GM18526 (cell line): Measurements from ENCODE around the gene KIAA0513.

Source experiments
- POLR2A ChIP-seq: IDR thresholded peaks from 3 replicates; pipeline ENCODE4 v1.6.1; 2011; ENCODE audit not compliant: insufficient read length; ENCODE audit errors: extremely low read depth

Gene KIAA0513

DNA sequence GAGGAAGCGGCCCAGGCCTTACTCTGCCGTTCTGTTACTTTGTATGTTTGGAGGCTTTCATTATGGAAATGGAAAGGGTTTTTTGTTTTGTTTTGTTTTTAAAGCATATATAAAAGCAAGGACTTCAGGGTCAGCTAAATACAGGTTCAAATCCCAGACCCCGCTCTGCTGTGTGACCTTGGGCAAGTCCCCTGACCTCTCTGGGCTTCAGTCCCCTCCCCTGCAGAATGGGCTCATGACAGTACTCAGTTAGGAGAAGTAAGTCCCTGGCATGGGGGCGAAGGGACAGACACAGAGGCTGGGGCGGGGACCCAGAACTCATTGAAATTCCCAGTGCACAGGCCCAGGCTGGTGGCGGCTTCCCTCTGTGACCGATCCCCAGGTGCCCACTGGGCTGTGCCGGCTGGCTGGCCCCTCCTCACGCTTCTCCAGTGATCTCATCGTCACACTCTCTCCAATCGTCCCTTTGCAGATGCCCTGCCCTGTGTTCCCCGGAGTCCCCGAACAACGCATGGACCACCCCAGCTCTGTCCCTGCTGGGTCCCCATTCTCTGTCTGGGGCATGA is 85.7 kb downstream of the KIAA0513 start:
- TF ChIP-seq POLR2A: no peak

DNA sequence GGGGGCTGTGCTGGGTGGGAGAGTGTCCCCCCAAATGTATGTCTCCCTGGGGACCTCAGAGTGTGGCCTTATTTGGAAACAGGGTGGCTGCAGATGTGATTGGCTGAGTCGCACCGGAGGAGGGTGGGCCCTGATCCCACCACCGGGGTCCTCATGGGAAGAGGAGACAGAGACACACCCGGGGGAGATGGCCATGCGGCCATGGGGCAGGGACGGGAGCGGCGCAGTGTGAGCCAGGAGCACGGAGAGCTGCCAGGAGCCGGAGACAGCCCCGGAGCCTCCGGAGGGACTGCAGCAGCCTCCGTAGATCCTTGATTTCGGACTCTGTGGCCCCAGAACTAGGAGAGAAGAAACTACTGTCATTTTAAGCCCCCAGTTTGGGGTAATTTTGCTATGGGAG is 86.3 kb downstream of the KIAA0513 start:
- no peak for TF ChIP-seq POLR2A

DNA sequence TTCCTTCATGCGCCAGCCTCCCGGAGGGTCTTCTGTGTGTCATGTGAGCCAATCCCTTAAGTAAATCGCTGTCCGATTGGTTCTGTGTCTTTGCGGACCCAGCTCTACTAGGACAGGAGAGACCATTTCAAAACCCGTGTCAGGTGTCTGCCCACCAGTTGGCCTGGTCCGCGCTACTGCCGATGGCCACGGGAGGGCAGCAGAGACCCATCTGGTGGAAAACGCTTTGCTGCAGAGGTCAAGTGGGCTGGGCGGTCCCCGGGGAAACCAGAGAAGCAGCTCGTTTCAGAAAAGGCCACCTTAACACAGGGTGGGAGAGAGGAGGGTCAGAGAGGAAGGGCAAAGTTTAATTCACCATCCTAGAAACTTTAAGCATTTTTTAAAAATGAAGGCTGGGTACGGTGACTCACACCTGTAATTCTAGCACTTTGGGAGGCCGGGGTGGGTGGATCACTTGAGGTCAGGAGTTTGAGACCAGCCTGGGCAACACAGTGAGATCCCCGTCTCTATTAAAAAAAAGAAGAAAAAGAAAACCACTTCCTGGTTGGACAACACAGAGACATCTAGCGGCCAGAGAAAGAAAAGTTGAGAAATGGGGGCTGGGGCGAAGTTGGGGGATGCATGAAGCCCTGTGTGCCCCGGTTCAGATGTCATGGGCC is 87.4 kb downstream of the KIAA0513 start:
- TF ChIP-seq POLR2A: no peak

GRCh38 chr16:85117418-85117817 is 89.8 kb downstream of the KIAA0513 start:
- no peak for TF ChIP-seq POLR2A

- TF ChIP-seq POLR2A: no peak
Measured at GRCh38 chr16:85120006-85120340, 92.4 kb downstream of the KIAA0513 start.

DNA sequence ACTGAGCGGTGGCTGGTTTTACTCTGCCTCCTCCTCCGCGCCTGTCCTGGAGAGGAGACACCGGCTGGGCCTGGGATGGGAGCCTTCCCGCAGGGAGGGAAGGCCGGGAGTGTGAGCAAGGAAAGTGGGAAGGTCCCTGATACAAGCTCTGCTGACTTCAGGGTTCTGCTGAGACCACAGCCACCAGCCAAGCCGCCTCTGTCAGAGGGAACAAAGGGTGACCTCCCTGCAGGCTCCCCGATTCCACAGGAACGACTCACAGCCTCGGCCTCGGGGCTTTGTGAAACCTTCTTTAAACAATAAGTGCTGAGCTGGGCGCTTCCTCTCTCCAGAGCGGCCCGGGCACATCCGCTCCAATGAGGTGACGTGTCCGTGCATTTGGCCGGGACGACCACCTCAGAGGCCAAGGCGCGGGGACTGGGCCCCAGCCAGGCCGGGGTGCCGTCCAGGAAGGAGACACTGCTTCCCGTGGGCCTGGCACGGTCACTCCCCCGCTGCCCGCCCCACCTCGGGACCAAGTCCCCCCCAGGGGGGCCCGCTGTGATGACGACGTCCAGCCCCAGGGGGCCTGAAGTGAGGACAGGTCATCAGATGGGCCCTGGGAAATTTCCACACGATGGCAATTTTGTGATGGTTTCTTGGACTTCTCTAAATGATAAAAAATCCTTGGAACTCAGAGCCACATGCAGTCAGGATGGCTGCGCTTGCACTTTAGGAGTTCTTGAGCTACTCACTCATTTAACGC is 96.5 kb downstream of the KIAA0513 start:
- no peak for TF ChIP-seq POLR2A

DNA sequence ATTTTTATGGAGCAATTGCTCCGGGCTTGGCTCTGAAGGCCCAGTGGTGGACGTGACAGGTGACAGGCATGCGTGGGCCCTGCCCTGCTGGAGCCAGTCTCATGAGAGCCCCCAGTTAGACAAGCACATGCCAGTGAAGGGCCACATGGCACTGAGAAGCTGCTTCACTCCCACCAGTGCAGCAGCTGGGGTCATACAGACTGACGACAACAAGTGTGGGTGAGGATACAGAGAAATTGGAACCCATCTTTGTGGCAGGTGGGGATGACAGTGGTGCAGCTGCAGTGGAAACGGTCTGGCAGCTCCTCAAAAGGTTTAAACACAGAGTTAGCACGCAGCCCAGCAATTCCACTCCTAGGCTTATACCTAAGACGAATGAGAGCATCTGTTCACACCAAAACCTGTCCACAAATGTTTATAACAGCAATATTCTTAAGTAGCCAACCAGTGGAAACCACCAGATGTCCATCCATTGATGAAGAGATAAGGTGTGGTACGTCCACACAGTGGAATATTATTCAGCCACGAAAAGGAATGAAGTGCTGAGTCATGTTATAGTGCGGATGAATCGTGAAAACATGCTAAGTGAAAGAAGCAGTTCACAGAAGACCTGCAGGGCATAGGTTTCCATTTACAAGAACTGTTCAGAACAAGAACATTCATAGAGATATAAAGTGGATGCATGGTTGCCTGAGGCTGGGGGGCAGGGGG is 97.2 kb downstream of the KIAA0513 start:
- TF ChIP-seq POLR2A: no peak

DNA sequence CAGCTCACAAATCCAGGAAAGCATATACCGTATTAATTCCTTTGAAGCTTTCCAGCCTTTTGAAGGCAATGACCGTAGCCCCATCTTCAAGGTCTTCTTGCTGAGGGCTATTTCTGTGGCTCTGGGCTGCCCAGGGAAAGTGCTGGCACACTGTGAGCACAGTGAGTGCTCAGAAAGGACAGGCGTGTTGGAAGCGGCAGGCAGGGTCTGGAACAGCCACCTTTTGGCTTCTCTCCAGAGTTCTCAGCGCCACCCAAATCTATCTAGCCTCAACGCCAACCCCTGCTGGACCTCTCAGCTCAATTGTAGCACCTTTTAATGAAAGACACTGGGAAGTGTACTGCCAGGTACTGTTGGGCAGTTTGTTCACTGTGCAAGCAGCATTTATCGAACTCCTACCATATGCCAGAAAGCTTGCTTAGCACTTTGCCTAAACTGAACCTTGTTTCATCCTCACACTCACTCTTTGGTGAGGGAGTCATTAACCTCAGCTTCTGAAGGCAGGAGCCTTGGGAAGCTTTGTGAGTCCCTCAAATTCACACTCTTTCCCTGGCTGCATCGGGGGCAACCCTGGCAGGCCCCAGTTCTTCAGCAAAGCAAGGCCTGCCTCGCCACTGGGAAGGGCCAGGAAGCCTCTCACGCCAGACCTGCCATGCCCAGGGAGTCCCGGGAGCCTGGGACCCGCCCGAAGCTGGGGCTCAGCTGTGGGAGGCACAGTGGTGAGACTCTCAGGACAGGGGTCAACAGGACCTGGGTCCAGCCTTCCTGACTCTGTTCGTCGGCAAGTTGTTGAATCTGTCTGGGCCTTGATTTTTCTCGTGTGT is 98.2 kb downstream of the KIAA0513 start:
- TF ChIP-seq POLR2A: no peak

DNA sequence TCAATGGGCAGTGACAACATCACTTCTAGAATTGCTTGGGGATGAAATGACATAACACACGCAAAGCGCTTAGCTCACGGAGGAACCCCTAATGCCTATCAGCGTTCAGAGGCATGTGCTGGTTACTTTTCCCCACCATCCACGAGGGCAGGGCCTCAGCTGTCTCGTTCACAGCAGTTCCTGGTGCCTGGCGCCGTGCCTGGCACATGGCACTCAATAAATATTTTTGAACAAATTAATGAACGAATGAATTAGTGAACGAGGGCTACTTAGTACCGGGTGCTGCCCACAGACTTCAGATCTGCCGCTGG is 98.8 kb downstream of the KIAA0513 start:
- TF ChIP-seq POLR2A: no peak

DNA sequence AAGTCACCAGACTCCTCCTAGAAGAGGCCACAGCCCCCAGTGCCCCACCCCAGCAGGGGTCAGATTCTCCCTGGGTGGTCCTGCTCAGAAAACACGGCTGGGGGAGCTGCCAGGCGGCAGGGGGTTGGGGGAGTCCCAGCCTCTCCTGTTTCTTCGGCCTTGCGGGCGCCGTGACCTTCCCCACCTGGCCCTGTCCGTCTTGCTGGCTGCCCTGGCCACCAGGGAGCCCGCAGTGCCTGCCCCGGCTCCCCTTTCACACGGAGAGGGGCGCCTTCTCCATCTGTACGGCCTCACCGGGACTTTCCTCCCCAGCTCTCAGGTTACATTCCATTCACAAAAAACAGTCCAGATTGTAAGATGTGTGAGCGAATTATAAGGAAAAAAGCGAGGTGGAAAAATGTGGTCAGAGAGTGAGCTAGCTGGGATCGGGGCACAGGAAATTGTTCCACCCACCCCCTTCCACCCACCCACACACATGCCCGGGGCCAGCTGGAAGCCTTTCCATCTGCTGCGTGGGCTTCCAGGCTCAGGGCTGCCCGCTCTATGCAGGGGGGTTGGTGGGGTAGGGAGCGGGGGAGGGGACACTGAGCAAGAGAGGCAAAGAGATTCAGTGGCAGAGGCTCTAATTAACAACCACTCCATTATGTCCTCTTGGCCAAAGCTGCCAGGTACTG is 99.2 kb downstream of the KIAA0513 start:
- no peak for TF ChIP-seq POLR2A

DNA sequence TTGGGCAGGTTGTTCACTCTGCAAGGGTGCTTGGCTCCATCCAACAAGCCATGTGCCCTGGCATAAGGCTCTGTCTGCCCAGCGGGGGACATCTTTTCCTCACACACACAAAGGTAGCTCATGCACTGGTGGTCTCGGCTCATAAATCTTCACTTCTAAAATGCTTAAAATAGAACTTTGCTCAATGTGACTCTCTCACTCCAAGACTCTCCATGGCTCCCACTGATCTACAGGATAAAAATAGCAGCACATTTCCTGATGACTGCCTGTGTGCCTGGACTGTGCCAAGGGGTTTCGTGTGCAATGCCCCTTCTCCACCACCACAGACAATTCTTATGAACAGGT is 99.8 kb downstream of the KIAA0513 start:
- no peak for TF ChIP-seq POLR2A

DNA sequence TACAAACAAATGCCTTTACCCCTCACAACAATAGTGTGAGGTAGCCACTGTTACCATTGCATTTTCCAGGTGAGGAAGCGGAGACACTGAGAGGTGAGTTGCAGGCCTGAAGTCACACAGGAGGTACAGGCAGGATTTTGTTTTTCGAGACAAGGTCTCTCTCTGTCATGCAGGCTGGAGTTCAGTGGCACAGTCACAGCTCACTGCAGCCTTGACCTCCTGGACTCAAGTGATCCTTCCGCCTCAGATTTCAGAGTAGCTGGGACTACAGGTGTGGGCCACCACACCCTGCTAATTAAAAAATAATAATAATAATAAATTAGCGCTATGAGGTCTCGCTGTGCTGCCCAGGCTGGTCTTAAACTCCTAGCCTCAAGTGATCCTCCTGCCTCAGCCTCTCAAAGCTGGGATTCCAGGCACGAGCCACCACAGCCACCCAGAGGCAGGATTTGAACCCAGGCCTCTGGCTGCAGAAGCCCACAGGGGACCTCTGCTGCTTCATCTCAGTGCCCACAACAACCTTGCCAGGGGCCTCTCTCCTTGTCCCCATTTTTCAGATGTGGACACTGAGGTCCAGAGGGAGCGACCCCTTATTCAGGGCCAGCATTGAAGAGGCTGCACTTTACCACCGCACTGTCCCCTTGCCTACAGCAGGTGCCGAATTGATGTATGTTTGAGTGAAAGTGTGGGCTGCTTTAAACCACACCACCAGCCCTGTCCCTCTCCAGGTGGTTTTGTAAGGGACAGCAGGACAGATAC is 100.7 kb downstream of the KIAA0513 start:
- no peak for TF ChIP-seq POLR2A

DNA sequence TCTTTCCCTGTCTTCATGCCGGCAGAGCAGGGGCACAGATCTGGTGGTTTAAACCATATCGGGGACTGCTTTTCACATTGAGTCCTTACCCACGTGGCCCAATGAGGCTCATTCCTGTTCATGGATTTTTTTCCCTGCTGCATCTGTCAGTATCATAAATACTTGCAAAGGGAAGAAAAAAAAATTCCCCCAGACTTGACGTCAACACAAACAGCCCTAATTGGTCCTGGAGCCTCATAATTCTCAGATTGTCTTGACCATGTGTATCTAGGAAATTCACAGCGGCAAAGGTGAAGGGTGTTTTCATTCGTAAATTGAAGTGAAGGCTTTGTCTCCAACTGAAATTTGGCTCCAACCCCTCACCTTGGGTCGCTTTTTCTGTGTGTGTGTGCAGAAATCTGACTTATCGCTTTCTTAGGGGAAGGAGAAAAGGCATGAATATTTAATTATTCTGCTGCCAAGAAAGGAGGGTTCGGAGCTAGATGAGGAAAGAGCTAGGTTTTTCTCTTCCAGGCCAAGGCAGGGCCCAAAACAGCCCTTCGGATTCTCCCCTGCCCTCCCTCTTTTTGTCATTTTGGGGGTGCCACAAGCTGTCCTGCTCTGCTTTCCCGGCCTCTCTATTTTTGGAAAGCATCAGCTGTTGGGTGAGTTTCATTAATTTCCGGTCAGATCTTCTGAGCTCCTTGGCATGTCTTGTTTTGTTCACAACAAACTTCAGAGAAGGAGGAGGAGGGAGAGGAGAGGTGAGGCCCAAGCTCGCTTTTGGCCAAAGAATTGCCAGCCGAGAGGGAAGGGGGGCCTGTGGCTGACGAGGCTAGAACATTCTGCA is 102.5 kb downstream of the KIAA0513 start:
- no peak for TF ChIP-seq POLR2A

DNA sequence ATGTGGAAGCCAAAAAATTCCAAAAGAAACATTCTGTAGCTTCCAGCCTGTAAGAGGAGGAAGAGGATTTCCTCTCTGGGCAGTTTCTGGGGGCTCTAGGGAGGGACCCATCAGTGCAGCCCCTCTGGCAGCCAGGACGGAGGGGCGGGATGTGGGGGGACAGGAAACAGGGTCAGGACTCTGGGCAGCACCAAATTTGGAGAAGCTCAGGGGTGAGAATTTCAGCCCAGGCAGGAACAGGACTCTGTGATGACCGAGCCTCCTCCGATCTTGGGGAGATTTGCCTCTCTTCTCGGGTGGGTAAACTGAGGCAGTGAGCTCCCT is 103.1 kb downstream of the KIAA0513 start:
- no peak for TF ChIP-seq POLR2A
